GM18508 (cell line): ENCODE results near the gene GFY.
"Not testable (repeated sequence)": the region's sequence is repeated elsewhere in the genome, so short reads cannot be mapped to it uniquely, and the experiment has no call there.

Experiments used
- ATAC-seq: cut with Tn5 transposase; IDR thresholded peaks from one replicate; pipeline ENCODE4 v1.9.1; 2021; ENCODE audit warnings: moderate number of reproducible peaks; ENCODE audit not compliant: insufficient read depth, unreplicated experiment

Gene GFY

GRCh38 chr19:49465371-49465770, 40.2 kb downstream of the GFY start:
- ATAC-seq: no peak

- ATAC-seq: no peak
Observed at GRCh38 chr19:49468199-49468598, 43.0 kb downstream of the GFY start.

GRCh38 chr19:49468746-49469447, 43.7 kb downstream of the GFY start:
- no peak for ATAC-seq

- ATAC-seq: no peak
Observed at GRCh38 chr19:49469828-49470614, 44.8 kb downstream of the GFY start.

- no peak for ATAC-seq
Observed at GRCh38 chr19:49470615-49470978, 45.4 kb downstream of the GFY start.

- ATAC-seq: no peak
Observed at GRCh38 chr19:49472936-49473335, 47.7 kb downstream of the GFY start.

GRCh38 chr19:49473501-49473867, 48.3 kb downstream of the GFY start:
- ATAC-seq: not testable (repeated sequence)

- no peak for ATAC-seq
Observed at GRCh38 chr19:49473868-49474541, 48.8 kb downstream of the GFY start, which contains the start of gene FLT3LG. Gene FLT3LG, plus strand, starts transcription at chr19:49474215. Its CDS starts 425 bp downstream, at chr19:49474640.

GRCh38 chr19:49474542-49474924, 49.3 kb downstream of the GFY start:
- no peak for ATAC-seq

- ATAC-seq: no peak
Observed at GRCh38 chr19:49475191-49475917, 50.2 kb downstream of the GFY start.

GRCh38 chr19:49475995-49476880, 51.0 kb downstream of the GFY start:
- ATAC-seq: no peak
